IPS-11a (cell line): ENCODE results near the gene CRADD.
"Not testable (repeated sequence)": the region's sequence is repeated elsewhere in the genome, so short reads cannot be mapped to it uniquely, and the experiment has no call there.

Source experiments
- H3K4me3 ChIP-seq: one replicate; pipeline ENCODE4 v1.5.1; 2013; ENCODE audit warnings: low read depth, low read length, control low read depth

The CRADD gene

DNA sequence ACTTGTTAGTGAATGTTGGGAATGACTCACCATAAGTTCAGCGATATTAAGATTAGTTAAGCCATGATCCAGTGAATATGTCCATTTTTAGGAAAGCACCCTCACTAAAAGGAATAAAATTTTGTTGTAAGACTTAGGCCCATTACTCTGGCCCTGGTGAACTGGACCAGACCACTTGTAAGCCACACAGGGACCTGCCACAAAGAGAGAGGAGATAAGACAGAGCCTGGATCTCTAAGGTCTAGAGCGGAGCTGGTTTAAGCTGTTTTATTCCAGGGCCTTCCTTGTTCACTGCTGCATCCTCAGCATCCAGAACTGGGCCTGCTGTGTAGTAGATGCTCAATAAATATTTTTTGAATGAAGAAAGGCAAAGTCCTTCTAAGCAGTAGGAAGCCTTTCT lies 79.1 kb downstream of the CRADD start:
- no peak overlapping the region for H3K4me3 ChIP-seq

DNA sequence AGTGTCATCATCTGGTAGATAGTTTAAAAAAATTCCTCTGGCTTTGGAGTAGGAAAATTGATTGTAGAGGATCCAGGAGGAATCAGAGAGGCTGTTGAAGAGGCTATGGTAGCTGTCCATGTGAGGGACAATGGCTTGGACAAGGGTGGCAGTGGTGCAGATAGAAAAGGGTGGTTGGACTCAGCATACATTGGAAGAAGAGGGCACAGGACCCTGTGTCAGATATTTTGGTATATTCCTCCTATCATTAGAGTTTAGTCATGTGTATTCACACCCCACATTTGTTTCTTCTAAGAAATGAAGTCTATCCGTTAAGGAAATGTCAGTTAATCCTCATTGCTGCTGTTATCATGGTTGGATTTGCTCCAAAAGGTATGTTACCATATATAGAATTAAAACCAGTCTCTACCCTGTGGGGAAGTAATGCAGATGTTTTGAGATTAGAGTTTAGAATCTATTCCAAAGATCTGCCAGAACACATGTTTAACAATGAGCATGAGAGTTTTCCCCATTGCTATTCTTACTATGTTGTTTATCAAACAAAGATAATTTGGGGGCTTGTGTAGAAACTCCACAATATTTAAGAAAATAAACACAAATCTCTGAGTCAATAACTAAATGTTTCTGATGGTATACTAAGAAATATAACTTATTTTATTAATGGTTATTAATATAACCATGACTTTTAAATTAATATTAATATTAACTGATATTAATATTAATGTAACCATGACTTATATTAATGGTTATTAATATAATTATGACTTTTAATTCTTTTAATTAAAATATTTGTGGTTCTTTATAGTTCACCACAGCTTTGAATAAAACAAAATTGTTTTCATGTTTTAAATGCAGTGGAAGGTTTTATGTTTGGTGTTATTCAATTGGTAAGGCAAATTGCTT lies 80.9 kb downstream of the CRADD start:
- no peak overlapping the region for H3K4me3 ChIP-seq

DNA sequence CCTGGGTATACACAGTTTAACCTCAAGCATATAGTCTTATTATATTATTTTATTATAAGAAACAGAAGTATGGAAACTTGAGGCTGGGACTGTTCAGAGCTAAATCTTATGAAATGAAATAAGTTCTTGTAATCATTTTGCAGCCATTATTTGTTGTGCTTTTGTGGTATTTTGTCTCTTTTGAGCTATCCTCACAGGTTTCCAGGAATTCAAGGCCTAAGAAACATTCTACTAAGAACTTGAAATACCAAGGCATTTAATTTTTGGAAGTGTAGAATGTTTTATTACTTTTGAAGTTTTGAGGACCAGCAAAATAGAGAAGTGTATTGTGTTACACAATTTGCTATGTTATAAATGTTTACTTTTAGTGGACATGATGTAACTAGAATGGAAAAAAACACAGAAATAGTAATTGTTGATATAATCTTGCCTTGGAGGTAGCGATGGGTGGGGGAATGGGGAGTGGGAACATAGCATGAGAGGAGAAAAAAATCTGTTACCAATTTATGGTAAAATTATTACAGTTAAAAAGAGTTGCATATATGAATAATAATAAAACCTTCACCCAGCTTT lies 81.7 kb downstream of the CRADD start:
- no peak overlapping the region for H3K4me3 ChIP-seq

DNA sequence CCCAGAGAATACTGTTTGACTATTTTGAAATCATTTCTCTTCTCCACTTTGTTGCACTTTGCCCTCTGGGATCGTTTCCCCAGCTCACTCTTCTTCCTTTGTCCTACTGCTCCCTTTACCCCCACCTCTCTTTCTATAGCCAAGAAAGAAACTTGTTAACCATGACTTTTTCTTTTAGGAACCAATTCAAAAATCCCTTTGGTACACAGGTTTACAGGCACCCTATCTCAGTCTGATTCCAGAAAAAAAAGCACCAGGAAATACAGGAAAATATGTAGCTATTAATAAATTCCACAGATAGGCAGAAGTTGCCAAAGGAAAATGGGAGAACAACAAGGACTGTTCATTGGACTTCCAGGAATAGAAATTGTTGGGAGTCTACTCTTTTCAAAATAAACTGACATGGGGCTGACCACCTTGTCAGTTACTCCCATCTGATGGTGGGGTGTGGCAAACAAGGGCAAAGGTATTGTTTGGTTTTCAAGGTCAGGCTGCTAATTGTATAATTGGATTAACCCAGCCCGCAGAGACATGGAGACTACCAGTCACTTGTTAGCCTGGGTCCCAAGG lies 82.4 kb downstream of the CRADD start:
- no peak overlapping the region for H3K4me3 ChIP-seq

DNA sequence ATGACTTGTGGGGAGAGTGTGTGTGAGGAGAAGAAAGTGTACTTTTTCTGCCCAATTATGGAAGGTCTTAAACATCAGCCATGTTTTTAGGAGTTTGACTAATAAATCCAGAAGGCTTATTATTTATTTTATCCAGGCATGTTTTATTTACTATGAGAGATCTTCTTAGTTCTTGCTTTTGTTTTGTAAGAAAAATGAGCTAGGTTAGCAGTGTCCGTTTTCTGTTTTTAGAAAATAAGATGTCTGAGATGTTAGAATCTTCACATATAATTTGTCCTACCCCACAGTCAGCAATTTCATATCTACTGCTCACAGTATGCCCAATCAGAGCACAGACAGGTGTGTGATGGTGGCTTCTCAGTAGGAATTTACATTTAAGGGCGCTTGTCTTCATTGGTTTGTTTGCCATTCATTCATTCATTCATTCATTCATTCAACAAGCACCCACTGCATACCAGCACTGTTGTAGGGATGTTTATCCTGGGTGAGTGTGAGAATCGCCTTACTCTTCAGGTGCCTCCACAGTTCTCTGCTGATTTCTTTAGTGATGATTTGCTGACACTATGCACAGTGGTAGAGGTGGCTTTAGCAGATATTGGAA lies 83.2 kb downstream of the CRADD start:
- H3K4me3 ChIP-seq, result no peak overlapping the region

DNA sequence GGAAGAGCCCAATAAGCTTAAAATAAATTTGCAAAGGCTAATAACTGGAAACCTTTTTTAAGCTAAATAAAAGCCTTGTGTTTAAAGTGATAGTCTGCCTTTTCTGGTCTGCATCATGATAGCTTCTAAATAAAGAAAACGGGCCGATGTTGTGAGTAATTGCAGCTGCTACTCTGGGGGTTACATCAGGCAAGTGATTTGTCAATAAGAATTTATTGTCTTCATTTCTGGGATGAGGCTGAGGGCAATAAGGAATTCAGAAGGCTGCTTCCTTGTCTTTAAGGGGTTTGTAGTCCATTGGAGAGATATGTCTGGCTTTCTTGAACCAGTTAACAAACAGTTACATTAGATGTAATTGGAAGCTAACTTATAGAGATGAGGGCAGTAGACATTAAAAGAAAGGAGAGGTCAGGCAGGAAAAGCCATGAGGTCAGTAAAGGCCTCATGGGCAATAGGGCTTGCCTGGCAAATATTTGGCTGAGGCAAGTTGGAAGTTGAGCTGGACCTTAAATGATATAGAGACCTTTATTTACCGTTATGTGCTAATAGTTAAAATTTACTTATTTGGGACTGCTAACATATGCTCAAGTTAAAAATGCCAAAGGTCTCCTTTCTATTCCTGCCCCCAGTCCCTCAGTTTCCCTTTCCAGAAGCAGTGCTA lies 85.0 kb downstream of the CRADD start:
- no peak overlapping the region for H3K4me3 ChIP-seq

DNA sequence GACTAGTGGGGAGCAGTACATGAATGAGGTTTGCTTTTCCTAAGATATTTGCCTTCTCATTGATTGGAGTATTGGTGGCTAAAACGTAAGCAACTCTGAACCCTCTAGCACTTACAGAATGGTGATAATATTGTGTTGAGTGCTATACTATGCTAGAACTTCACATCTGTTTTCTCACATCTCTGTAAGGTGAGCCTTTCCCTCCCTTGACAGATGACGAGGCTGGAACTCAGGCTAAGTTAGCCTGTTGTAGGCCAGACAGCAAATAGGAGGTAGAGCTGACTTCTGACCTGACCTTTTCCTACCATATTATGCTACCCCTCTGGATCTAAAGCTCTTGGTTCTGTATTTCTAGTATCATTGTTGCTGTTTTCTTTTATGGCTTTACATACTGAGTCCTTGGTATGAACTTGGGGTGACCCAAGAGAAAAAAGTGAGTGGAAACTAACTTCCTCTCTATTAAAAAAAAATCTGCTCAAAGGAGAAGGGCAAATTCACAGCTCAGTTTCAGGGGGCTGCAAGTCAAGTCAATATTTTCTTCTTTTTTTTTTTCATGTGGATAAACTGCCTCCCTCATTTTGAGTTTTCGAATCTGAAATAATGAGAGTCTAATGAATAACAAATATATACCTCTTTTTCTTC lies 85.9 kb downstream of the CRADD start:
- H3K4me3 ChIP-seq, result no peak overlapping the region

DNA sequence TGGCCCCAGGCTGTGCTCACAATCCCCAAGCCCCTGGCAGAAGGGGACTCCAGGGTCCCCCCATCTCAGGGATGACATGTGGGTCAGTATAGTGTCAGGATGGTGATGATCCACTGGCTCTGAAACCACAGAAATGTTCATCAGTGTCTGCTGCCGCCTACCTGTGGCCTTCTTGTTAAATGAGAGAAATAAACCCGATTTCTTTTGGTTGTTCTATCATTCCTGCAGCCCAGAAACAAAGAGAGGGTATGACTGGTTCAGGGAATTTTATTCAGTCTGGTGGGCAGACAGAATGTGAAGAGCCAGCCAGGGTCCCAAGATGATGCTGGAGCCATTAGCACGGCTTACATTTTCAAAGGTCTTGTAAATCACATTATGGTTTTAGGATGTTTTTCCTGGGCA lies 86.6 kb downstream of the CRADD start:
- no peak overlapping the region for H3K4me3 ChIP-seq

DNA sequence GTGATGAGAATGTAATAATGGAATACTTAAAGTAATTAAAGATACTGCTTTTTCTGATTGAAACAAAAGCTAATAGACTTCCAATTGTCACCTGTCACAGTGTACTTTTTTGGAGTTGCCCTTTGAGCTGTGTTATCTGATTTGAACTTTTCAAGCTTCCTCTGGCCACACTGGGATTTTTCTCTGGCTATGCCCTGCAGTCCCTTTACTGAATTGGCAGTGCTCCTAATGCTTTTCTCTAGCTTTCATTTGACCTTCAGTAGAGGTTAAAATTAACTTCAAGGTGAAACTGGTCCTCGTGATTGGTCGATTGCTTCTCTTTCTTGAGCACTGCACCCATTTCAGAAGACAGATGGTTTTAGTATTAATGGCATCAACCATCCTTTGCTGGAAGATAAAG lies 89.2 kb downstream of the CRADD start:
- H3K4me3 ChIP-seq, result no peak overlapping the region

DNA sequence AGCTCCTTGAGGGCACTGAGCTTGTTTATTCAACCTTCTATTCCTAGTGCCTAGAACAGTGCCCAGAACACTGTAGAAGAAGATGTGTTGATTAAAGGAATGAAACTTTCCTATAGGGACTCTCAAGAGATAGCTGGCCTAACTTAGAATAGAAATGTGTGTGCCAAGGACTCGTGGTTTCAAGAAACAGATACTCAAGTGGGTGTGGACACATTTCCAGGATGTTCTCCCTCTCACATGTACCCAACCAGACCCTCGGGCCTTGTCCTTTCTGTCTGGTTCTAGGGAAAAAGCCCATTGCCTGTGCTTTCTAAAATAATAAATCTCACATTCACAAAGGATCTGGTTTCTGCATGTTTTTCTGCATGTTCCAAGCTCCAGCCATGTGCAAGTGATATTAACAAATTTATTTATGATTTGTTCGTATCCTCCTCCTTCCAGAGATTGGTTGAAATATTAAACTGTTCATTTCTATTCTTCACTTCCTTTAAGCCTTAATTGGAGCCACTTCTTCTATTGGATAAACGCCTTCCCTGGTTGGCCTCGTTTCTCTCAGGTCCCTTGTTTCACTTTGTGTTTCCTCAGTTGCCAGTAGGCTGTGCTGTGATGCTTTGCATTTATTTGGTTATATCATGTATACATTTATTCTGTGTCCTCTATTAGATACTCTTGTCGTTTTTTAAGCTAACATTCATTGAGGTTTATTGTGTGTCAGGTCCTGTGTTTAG lies 89.8 kb downstream of the CRADD start:
- H3K4me3 ChIP-seq, result no peak overlapping the region

DNA sequence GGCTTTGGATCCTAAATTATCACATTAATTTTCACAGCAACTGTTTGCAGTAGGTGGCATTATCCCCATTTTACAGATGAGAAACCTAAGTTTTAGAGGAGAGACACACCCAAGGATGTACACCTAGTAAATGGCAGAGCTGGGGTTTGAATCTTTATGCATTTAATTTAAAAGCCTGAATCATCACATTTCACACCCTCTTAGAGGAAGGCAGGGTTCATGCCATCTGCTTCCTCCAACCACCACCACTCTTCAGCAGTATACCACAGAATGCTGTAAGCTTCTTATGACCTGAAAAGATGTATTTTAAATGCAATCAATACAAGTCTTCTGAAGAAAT lies 90.3 kb downstream of the CRADD start:
- H3K4me3 ChIP-seq, result no peak overlapping the region

DNA sequence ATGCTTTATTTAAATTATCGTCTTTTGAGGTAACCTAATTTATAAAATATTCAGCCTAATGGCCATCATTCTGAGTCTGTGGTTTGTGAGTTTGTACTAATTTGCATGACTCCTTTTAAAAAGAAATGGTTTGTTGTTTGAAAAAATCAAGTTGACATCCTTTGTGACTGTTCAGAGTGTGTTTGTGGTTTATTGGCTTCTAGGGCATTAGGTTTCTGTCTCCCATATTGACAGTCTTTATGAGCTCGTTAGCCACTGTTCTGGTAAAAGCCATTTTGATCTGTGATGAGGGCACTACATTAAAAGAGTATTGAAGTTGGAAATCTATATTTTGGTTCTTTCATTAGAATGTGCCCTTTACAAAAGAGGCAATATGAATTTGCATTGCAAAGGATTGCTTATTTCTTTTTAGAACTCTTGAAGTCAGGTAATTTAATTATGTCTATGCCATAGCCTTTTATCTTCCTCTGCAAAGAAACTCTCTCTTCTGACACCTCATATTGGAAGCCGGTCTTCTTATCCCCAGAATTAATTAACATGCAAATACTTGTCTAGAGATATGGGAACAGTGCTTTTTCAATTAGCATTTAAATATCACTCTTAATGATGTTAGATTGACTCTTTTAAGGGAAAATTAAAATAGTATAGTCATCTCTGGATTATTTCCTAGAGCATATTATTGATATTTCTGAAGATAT lies 95.0 kb downstream of the CRADD start:
- no peak overlapping the region for H3K4me3 ChIP-seq

DNA sequence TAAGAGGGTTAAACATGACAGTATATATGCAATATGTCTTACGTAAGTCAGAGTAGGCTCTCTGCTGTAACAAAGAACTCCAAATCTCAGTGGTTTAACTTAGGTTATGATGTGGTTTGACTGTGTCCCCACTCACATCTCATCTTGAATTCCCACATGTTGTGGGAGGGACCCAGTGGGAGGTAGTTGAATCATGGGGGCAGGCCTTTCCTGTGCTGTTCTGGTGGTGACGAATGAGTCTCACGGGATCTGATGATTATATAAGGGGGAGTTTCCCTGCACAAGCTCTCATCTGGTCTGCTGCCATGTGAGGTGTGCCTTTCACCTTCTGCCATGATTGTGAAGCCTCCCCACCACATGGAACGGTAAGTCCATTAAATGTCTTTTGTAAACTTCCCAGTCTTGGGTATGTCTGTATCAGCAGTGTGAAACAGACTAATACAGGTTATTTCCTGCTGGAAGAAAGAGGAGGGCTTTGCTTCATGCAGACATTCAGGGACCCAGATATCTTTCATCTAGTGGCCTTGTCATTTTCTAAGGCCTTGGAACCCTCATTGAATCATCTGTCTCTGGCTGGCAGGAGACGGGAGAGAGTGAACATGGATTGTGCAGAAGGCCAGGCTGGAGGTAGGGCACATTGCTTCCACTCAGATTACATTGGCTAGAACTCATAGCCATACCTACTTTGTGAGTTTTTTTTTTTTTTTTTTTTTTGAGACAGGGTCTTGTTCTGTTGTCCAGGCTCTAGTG lies 96.1 kb downstream of the CRADD start:
- no peak overlapping the region for H3K4me3 ChIP-seq

DNA sequence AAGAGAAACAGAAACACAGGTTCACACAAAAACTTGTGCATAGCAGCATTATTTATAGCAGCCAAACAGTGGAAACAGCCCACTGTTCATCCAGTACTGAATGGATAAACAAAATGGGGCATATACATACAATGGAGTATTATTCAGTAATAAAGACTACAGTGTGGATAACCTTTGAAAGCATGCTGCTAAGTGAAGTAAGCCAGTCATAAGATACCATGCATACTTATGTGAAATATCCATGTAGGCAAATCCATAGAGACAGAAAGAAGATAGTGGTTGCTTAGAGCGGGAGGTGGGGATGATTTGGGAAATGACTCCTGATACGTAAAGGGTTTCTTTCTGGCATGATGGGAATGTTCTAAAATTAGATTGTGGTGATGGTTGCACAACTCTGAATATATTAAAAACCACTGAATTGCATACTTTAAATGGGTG lies 99.4 kb downstream of the CRADD start:
- no peak overlapping the region for H3K4me3 ChIP-seq

DNA sequence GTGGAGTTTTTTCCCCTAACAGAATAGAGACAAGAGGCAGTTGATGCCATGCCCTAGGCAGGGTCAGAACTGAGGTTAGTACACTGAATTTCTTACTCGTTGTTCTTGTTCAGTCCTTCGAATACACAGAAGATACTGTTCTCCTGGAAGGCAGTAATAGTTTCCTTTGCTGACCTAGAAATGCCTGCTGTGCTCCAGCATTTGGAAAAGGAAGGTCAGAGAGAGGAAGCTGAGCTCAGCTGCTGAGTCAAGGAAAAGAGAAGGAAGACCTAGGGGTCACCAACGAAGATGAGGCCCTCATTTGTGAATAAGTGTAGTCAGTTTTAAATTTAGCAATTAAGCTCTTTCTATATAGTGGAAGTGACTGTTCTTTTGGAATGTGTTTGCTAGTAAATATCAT lies 100.1 kb downstream of the CRADD start:
- H3K4me3 ChIP-seq, result no peak overlapping the region

DNA sequence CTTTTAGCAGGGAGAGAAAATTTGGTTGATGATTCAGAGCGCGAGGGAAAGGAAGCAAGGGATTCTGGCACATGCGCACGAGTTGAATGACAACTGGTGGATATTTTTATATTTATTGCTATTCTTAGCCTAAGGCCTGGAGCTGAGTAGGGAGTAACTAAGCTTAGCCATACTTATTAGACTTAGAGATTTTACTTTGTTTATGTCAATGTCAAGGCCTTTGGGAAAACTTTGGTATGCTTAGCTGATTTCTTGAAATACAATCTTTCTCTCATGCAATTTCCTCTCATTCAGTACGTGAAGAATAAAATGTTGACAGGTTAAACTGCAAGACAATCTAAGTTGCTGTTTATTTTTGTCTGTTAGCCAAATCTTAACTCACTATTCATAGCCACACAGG lies 101.1 kb downstream of the CRADD start:
- no peak overlapping the region for H3K4me3 ChIP-seq

DNA sequence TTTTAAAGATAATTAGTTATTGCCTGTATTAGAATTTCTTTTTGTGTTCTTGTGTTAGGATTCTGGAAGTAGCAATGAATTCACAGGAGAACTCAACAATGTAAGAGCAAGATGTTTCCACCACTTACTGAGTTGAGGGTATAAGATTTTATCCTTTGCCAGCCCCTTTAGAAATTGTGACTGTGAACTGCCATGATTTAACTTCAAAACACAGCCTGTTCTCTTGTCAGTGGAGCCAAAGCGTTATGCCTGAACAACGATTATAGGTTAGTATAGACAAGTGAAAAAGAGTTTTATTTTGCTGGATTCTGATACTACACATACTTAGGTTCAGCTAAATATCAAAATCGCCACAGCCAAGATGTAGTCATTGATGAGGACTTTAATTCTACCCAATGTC lies 101.6 kb downstream of the CRADD start:
- H3K4me3 ChIP-seq, result no peak overlapping the region

DNA sequence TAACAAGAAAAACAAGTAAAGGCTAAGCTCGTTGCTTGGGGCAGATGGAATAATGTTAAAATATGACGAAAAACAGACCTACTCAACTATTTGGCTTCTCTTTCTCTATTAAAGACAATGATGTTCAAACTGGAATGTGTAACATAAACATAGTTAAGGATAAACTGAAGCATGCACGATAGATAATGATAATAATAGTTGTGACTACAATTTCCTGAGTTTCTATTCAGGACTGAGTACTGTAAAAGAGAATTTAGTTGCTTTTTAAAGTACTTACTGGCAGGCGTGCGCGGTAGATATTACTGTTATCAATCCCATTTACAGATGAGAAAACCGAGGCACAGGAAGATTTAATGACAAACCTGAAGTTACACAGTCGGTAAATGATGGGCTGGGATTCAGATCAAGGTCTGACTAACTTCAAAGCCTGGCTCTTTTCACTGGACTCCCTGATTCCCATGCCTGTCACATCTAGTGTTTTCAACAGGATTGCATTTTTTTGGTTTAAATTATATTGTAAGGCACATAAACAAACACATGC lies 103.0 kb downstream of the CRADD start:
- H3K4me3 ChIP-seq, result no peak overlapping the region

DNA sequence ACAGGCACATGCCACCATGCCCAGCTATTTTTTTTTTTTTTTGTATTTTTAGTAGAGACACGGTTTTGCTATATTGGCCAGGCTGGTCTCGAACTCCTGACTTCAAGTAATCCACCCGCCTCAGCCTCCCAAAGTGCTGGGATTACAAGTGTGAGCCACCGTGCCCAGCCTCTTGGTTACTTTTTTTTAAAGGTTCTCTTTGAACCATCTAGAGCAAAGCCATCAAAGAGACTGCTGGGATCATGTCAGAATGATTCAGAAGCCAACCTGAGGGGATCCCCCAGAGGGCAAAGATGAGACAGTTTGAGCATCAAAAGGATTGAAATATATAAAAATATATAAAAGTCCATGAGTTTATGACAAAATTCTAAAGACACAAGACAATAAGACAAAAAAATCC lies 103.7 kb downstream of the CRADD start:
- not testable (repeated sequence) for H3K4me3 ChIP-seq
